Activated CD8-positive, alpha-beta T cell treated with anti-CD3 and anti-CD28 coated beads for 36 hours (primary cell): Measurements from ENCODE around the gene ERCC8. TPM values are rescaled to one million over a fixed set of nuclear protein-coding genes. Genes with fewer than 3 reads are reported as not detected.
"Not testable (repeated sequence)": the region's sequence is repeated elsewhere in the genome, so short reads cannot be mapped to it uniquely, and the experiment has no call there.

ENCODE experiments used
- ATAC-seq: fragments of 200-7000 bp; cut with Tn5 transposase; one replicate; pipeline ENCODE4 v1.10.0; 2021; ENCODE audit warnings: mild to moderate bottlenecking, moderate library complexity
- CTCF ChIA-PET: fragments of 350-600 bp; sonication (Branson Sonifier 250); formaldehyde crosslinking; loops from one replicate; lab custom pipeline; 2021; ENCODE audit warnings: antibody characterized with exemption; lab: Charles Lee
- POLR2A ChIA-PET: fragments of 350-600 bp; sonication (Branson Sonifier 250); formaldehyde crosslinking; loops from one replicate; lab custom pipeline; 2021; ENCODE audit warnings: antibody characterized with exemption; lab: Charles Lee
- DNase-seq: peaks from one replicate; pipeline ENCODE4 v3.0.0-alpha.2; 2020
- H3K27ac Mint-ChIP-seq: one replicate; pipeline ENCODE4 v1.8.0; 2021; ENCODE audit warnings: mild to moderate bottlenecking, mixed read lengths
- H3K27me3 Mint-ChIP-seq: one replicate; pipeline ENCODE4 v1.8.0; 2021; ENCODE audit warnings: mixed read lengths
- H3K36me3 Mint-ChIP-seq: one replicate; pipeline ENCODE4 v1.8.0; 2021; ENCODE audit warnings: low read depth, mixed read lengths
- H3K4me1 Mint-ChIP-seq: one replicate; pipeline ENCODE4 v1.8.0; 2021; ENCODE audit warnings: low read depth, mixed read lengths
- H3K4me3 Mint-ChIP-seq: one replicate; pipeline ENCODE4 v1.8.0; 2021; ENCODE audit warnings: mild to moderate bottlenecking, moderate library complexity, mixed read lengths
- H3K9me3 Mint-ChIP-seq: one replicate; pipeline ENCODE4 v1.8.0; 2021; ENCODE audit warnings: mixed read lengths
- CTCF ChIP-seq: fragments of 200-600 bp; IDR thresholded peaks from one replicate; pipeline ENCODE4 v1.8.0; 2022; ENCODE audit warnings: antibody characterized with exemption, mild to moderate bottlenecking
- intact Hi-C: fragments of 100-400 bp; cut with micrococcal nuclease; formaldehyde crosslinking; loops from one replicate; pipeline ENCODE4 v1.10.0; 2022
- total RNA-seq, 2 experiments: library from RNA; stranded (reverse); gene quantifications; one replicate each; pipeline ENCODE4 v1.2.3, GENCODE V29; 2021

Gene ERCC8
- total RNA-seq, 2 experiments from 2014 or later: 10.8 to 11.7 TPM

- H3K4me3 Mint-ChIP-seq: no peak overlapping the region
- H3K27me3 Mint-ChIP-seq: no peaks in the 10 kb centered on the region
- no peak overlapping the region for H3K27ac Mint-ChIP-seq
- peaks cover 49% of the 10 kb centered on the region for H3K36me3 Mint-ChIP-seq
- no peak for ATAC-seq
- ChIA-PET CTCF (no interaction called here), POLR2A (no interaction called here)
- H3K4me1 Mint-ChIP-seq: peaks cover 4% of the 10 kb centered on the region
- no peak for TF ChIP-seq CTCF
- peaks cover 44% of the 10 kb centered on the region for H3K9me3 Mint-ChIP-seq
- no peak for DNase-seq
- intact Hi-C loops: no loop called here
Measured at GRCh38 chr5:60989790-60990189, 44.9 kb upstream of the ERCC8 start.

- POLR2A ChIA-PET, intact Hi-C loops, H3K27ac Mint-ChIP-seq, H3K4me3 Mint-ChIP-seq, CTCF ChIA-PET, H3K4me1 Mint-ChIP-seq, DNase-seq, H3K27me3 Mint-ChIP-seq, ATAC-seq: not testable (repeated sequence)
- Mint-ChIP-seq H3K36me3 (peaks cover 37% of the 10 kb centered on the region), H3K9me3 (peaks cover 30% of the 10 kb centered on the region)
Measured at GRCh38 chr5:60982127-60982526, 37.3 kb upstream of the ERCC8 start.

GRCh38 chr5:60980511-60980910 lies 35.6 kb upstream of the ERCC8 start:
- H3K27ac Mint-ChIP-seq: no peak overlapping the region
- H3K4me3 Mint-ChIP-seq: no peak overlapping the region
- ChIA-PET POLR2A (no interaction called here), CTCF (no interaction called here)
- ATAC-seq: no peak
- no peak for DNase-seq
- no peaks in the 10 kb centered on the region for H3K27me3 Mint-ChIP-seq
- intact Hi-C loops: no loop called here
- peaks cover 19% of the 10 kb centered on the region for H3K9me3 Mint-ChIP-seq
- H3K36me3 Mint-ChIP-seq: peaks cover 31% of the 10 kb centered on the region
- TF ChIP-seq CTCF: no peak
- no peaks in the 10 kb centered on the region for H3K4me1 Mint-ChIP-seq

- DNase-seq (no peak), ATAC-seq (no peak)
- peaks cover 15% of the 10 kb centered on the region for H3K9me3 Mint-ChIP-seq
- ChIA-PET CTCF (no interaction called here), POLR2A (no interaction called here)
- intact Hi-C loops: no loop called here
- TF ChIP-seq CTCF: no peak
- H3K27me3 Mint-ChIP-seq: no peaks in the 10 kb centered on the region
- peaks cover 23% of the 10 kb centered on the region for H3K36me3 Mint-ChIP-seq
- H3K4me3 Mint-ChIP-seq: no peak overlapping the region
- peaks cover 3% of the 10 kb centered on the region for H3K4me1 Mint-ChIP-seq
- H3K27ac Mint-ChIP-seq: no peak overlapping the region
Measured at GRCh38 chr5:60978968-60979367, 34.1 kb upstream of the ERCC8 start.

DNA sequence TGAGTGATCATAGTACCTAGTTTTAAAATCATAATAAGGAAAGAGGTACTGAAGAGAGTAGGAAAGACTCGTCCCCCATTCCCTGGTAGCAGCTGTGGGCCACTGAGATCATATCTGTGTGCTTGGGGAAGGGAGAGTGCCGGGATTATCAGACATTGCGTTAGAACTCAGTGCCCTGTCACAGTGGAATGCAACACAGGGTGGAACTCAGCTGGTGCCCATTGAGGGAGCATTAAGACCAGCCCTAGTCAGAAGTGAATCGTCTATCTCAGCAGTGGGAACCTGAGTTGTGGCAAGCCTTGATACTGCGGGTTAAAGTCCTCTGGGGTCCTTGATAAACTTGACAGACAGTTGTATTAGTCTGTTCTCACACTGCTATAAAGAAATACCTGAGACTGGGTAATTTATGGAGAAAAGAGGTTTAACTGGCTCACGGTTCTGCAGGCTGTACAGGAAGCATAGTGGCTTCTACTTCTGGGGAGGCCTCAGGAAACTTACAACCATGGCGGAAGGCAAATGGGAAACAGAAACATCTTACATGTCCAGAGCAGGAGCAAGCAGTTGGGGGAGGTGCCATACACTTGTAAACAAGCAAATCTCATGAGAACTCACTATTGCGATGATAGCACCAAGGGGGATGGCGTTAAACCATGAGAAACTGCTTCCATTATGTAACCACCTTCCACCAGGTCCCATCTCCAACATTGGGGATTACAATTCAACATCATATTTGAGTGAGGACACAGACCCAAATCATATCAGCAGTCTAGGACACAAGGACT lies 33.3 kb upstream of the ERCC8 start:
- Mint-ChIP-seq H3K36me3 (peaks cover 28% of the 10 kb centered on the region), H3K27ac (no peak overlapping the region), H3K27me3 (no peaks in the 10 kb centered on the region), H3K4me1 (peaks cover 3% of the 10 kb centered on the region), H3K4me3 (no peak overlapping the region), H3K9me3 (peaks cover 15% of the 10 kb centered on the region)
- intact Hi-C loops: no loop called here
- TF ChIP-seq CTCF: no peak
- no peak for DNase-seq
- ChIA-PET CTCF (no interaction called here), POLR2A (no interaction called here)
- no peak for ATAC-seq
